GM19239 (cell line): ENCODE measurements around the gene ZNF33A.
"Not testable (repeated sequence)": the region's sequence is repeated elsewhere in the genome, so short reads cannot be mapped to it uniquely, and the experiment has no call there.

ENCODE experiments used
- DNase-seq: peaks from one replicate; pipeline ENCODE4 v3.0.0; 2011; ENCODE audit warnings: low spot score; ENCODE audit not compliant: insufficient read length
- FAIRE-seq: peaks from 2 replicates; lab custom pipeline; 2011; peaks lifted over from hg19 to GRCh38; lab: Jason Lieb, UNC

ZNF33A gene

DNA sequence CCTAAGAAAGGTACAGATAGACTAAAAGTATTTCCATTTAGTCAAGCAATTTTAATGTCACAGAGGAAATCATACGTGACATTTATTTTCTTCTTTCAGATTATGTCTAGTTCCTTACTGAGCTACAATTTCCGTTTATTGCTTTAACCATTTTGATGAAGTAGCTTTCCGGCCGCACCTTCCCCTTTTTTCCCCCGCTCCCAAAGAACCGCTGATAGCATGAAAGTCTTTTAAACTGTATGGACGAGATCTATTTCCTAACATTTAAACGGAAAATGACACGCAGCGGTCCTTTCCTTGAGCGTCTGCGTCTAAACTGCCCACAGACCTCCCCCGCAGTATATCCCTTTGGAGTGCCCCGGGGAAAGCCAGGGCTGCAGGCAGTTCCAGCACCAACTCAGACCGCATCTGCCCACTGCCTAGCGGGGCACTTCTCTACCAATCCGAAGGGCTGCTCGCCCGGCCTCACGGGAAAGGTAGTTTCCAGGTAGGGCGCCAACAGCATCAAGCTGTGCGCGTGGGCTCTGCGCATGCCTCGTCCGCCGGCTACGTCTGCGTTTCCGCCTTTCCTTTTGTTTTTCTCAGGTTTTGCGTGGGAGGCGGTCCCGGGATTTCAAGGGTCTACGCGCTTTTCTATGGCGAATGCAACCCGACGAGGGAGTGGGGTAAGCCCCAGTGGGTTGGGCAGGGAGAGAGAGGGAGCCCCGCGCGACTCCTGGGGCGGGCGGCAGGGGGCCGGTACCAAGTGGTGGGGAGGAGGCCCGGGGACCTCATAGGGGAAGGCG, at the start of gene ZNF33A:
Gene ZNF33A (plus strand): TSS at position 557 of the 785 bp plus-strand sequence. CDS start 1,667 bp downstream, outside the sequence.
- peak; percentile 64 for DNase-seq
- FAIRE-seq: no peak

DNA sequence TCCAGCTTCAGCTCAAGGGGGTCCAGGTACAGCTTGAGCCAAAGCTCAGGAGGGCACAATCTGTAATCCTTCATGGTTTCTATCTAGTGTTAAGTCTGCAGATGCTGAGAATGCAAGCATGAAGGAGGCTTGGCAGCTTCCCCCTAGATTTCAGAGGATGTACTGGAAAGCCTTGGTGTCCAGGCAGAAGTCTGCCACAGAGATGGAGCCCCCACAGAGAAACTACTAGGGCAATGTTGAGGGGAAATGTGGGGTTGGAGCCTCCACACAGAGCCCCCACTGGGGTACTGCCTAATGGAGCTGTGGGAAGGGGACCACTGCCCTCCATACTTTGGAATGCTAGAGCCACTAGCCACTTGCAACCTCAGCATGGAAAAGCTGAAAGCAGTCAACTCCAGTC, 45.5 kb upstream of the ZNF33A start:
- FAIRE-seq (no peak), DNase-seq (no peak)

DNA sequence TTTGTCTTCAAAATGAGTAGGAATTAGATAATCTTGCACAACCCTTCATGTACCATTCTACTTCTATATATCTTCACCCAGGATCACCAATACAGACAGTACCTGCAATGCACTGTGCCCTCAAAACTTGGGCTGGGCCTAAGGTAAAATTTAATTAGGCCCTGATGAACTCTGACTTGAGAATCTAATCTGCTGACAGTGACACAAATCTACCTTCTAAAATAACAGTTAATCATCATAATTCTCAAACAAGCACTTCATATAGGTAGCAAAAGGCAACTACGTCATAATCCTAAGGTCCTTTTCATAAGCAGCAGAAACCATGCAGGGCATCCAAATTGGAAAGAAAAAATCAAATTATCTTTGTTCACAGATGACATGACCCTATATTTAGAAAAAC, 38.1 kb upstream of the ZNF33A start:
- DNase-seq (no peak), FAIRE-seq (no peak)

DNA sequence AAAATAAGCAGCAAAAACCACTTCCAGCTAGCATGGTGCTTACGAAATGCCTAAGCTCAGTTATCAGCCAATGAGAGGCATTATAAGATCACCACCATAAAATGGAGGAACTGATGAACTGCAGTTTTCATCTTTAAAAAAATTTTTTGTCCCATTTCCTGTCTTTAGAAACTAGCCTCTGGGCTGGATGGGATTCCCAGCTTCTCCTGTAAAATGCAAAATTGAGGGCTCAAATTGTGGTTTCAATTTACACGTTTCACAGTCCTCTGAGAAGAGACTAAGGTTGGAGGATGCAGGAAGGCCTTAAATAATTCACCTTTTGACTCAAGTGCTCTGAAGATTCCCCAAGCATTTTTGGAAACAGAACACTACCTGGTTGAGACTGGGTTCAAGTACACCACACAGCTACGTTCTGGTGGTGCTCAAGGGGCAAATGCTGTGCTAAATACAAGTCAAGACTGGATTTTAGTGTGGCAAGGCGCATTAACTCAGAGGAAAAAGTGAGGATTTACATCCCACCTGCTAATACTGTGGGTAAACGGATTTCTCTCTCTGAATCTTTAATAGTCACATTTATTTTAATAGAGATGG, 35.0 kb upstream of the ZNF33A start:
- DNase-seq (no peak), FAIRE-seq (no peak)

DNA sequence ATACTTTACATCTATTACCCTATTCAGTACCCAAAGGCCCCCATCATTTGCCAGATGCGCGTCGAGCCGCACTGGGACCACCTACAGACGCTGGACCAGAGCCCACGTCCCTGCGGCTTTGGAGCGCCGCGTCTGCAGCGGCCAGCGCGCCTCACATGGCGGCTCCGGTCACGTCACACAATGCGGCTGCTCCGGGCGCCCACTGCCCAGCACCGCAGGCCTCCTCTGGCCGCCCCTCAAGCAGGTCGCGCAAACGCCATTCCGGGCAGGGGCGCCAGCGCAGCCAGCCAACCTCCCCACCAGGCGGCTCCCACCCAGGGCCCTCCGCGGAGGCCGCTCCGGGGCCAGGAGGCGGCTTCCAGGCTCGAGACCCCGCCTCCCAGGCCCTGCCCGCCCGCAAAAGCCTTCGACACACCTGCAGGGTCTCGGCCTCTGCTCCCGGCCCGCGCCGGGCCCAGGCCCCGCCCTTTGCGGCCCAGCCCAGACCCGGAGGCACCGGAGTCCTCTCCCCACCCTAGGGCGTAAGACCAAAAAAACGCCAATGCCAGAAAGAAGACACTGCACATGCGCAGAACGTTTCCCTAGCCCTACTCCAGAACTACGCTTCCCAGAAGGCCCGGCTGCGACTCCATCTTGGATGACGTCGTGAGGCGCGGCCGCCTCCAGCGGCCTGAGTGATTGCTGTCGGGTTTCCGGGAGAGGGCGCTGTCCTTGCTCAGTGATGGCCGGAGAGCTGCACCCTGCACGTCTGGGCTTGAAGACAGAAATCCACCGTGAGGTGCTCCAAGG, 34.2 kb upstream of the ZNF33A start, which contains the start of gene ZNF25:
Gene ZNF25 (minus strand): TSS at position 557 of the 789 bp plus-strand sequence. CDS start 4,925 bp downstream, outside the sequence.
- FAIRE-seq: peak; percentile 98
- peak; percentile 86 for DNase-seq

- FAIRE-seq (no peak), DNase-seq (no peak)
These were observed 33.6 kb upstream of the ZNF33A start for GRCh38 chr10:37976880-37977203.

DNA sequence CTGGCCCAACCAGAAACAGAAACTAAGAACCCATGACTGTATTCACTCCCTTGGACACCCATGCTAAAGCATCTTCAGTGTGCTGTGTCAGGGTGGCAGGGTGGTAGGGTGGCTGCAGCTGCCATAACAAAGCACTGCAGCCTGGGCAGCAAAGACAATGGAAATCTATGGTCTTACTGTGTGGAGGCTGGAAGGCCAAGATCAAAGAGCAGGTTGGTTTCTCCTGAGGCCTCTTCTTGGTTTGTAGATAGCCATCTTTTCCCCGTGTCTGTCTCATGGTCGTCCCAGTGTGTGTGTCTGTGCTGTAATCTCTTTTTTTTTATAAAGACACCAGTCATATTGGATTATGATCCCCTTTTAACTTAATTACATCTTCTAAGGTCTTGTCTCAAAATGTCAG, 18.8 kb upstream of the ZNF33A start:
- FAIRE-seq (no peak), DNase-seq (no peak)

DNA sequence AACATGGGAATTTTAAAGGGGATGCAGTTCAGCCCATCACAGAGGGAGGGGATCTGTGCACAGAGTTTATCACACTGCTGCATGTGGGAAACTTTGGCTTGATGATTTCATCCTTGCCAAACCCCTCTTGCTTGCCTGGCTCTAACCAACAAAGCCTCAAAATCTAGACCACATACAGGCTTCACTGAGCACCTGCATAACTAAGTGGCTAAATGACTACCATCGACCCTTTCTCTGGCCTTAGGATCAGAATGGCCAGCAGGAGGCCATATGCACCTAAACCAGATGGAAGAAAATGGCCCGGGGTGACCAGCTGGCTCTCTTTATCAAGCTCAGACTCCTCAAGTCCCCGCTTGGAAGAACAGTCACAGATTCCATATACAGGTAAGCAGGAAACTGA, 18.4 kb upstream of the ZNF33A start:
- FAIRE-seq (no peak), DNase-seq (no peak)

GRCh38 chr10:37998920-37999319, 11.6 kb upstream of the ZNF33A start:
- not testable (repeated sequence) for FAIRE-seq, DNase-seq

GRCh38 chr10:38000474-38000873, 10.0 kb upstream of the ZNF33A start:
- not testable (repeated sequence) for DNase-seq, FAIRE-seq

DNA sequence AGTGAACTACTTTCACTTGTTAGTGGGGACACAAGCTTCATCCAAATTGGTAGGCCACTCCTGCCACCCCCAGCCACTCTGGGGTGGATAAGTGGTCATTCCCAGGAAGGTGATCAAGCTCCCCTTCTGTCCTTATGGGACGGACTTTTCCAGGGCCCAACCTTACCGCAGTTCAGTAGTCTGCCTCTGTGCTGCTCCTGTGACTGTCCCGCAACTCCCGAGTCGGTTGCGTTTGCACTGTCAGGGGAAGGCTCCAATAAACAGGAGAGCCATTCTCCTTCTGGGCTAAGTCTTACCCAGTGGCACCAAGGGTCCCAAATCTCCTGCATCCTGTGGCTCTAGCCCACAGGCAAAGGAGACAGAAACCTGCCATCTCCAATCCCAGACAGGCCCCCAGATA, 7.4 kb upstream of the ZNF33A start:
- FAIRE-seq (no peak), DNase-seq (no peak)

DNA sequence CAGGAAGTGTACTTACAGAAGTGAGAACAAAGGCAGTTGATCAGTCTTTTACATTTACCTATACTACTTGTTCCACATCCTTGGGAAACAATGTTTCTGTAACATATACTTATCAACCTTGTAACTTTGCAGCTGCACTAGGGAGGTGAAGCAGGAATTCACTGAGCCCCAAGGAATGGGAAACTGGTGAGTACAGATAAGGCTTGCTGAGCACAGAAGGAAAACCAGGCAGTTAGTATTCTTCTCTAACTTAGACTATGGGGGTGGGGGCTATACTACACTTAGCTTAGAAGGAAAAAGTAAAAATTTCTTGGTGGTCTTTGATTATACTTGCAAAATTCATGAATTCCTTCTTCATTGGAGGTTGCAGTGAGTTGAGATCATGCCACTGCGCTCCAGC, 6.9 kb upstream of the ZNF33A start:
- FAIRE-seq (no peak), DNase-seq (no peak)

DNA sequence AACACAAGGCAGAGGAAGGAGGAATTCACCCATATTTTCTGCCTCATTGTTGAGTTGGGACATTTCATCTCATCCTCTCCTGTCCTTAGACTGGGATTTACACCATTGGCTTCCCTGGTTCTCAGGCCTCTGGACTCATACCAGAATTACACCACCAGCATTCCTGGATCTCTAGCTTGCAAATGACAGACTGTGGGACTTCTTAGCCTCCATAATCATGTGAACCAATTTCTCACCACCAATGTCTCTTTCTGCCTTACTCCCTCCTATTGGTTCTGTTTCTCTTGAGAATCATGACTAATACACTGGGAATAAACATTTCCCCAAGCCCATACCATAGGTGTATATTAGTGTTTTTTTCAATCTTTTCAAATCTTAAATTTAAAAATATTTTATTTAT, 2.9 kb upstream of the ZNF33A start:
- DNase-seq: no peak
- FAIRE-seq: no peak

DNA sequence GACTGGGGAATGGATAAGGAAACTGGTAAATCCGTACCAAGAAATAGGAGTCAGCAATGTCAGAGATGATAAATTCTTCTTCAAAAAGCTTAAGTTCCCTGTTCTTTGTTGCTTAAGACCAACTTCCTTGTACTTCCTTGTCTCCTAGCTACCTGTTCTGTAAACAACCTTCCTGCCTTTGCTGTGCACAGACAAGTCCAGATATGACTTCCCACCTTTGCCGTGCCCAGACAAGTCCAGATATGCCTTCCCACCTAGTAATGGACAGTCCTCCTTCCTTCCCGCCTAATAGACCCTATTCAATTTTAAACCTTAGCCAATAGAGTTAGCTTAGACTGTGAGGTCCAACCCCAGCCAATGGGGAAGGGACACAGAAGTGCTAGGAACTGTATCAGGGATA, 2.5 kb upstream of the ZNF33A start:
- no peak for FAIRE-seq
- no peak for DNase-seq

GRCh38 chr10:38016354-38016753, 5.9 kb downstream of the ZNF33A start:
- FAIRE-seq (no peak), DNase-seq (no peak)

DNA sequence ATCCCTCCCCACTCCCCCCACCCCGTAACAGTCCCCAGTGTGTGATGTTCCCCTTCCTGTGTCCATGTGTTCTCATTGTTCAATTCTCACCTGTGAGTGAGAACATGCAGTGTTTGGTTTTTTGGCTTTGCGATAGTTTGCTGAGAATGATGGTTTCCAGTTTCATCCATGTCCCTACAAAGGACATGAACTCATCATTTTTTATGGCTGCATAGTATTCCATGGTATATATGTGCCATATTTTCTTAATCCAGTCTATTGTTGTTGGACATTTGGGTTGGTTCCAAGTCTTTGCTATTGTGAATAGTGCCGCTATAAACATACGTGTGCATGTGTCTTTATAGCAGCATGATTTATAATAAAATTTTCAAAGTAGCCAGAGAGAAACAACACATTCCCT, 8.6 kb downstream of the ZNF33A start:
- not testable (repeated sequence) for FAIRE-seq, DNase-seq

GRCh38 chr10:38025283-38025682, 14.8 kb downstream of the ZNF33A start:
- peak; percentile 31 for FAIRE-seq
- no peak for DNase-seq

- no peak for DNase-seq
- no peak for FAIRE-seq
These were observed 17.5 kb downstream of the ZNF33A start for GRCh38 chr10:38027986-38028385.

GRCh38 chr10:38032886-38033285, 22.4 kb downstream of the ZNF33A start:
- no peak for FAIRE-seq
- DNase-seq: no peak

- DNase-seq: peak; percentile 21
- peak; percentile 93 for FAIRE-seq
These were observed 27.8 kb downstream of the ZNF33A start for GRCh38 chr10:38038107-38038931.
